ENCODE results near the gene ING3.

DNA sequence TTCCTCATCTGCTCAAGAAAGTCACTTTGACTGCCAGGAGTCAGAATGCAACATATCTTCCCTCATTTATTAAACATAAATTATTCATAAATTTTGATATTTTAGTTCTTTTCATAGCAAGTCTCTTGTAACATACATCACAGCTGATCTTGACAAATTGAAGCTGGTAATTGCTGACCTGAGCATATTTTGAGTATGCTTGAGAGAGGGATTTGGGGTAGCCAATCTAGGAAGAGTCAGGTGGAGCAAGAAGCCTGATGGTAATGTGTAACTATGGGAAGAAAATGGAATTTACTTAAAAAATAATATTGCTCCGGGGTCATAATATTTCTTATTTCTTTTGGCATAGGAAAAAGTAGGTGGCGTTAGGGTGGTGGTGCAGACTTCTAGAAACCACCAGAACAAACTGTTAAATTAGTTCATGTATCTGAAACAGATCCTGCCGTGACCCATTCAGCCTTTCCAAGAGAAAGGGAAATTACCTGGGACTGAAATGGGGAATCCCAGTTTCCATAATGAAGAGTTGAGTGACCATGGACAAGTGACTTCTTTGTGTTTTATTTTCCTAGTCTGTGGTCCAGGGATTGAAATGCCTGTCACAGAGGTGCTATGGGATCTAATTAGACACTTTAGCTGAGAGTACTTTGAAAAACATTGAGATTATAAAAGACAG is 50.8 kb downstream of the ING3 start:
- TF ChIP-seq CTCF (IDR thresholded peaks at IDR 0.05; ENCODE audit: insufficient read depth, low read length, poor library complexity, severe bottlenecking) (no peak), EZH2phosphoT487 (conservative IDR thresholded peaks at IDR 0.05; ENCODE audit: low read length) (no peak)
